Adipocyte (in vitro differentiated cells): ENCODE measurements around the gene PTPRH.

Source experiments
- DNase-seq: peaks from one replicate; pipeline ENCODE4 v3.0.0-alpha.2; 2015; ENCODE audit warnings: low read depth
- H3K27me3 ChIP-seq: replicated peaks from 2 replicates; pipeline ENCODE4 v1.7.0; 2013; ENCODE audit warnings: mild to moderate bottlenecking, low read length, moderate library complexity; ENCODE audit not compliant: control insufficient read depth, insufficient read depth
- H3K36me3 ChIP-seq: 2 replicates; pipeline ENCODE4 v1.7.0; 2013; ENCODE audit warnings: low read length, mild to moderate bottlenecking, moderate library complexity; ENCODE audit not compliant: control insufficient read depth, insufficient read depth, severe bottlenecking
- H3K4me1 ChIP-seq: 2 replicates; pipeline ENCODE4 v1.7.0; 2013; ENCODE audit warnings: mild to moderate bottlenecking, low read length, moderate library complexity; ENCODE audit not compliant: control insufficient read depth, insufficient read depth
- H3K4me3 ChIP-seq: 2 replicates; pipeline ENCODE4 v1.7.0; 2013; ENCODE audit warnings: mild to moderate bottlenecking, low read length, moderate library complexity
- H3K9ac ChIP-seq: 2 replicates; pipeline ENCODE4 v1.7.0; 2013; ENCODE audit warnings: mild to moderate bottlenecking, low read length, moderate library complexity
- H3K9me3 ChIP-seq: 2 replicates; pipeline ENCODE4 v1.7.0; 2013; ENCODE audit warnings: mild to moderate bottlenecking, low read length, moderate library complexity; ENCODE audit not compliant: control insufficient read depth

Gene PTPRH

GRCh38 chr19:55250262-55251036 lies 41.1 kb upstream of the PTPRH start:
- no peak overlapping the region for H3K9ac ChIP-seq
- peaks cover 12% of the 10 kb centered on the region for H3K36me3 ChIP-seq
- DNase-seq: no peak
- peaks cover 22% of the 10 kb centered on the region for H3K4me1 ChIP-seq
- no peak overlapping the region for H3K4me3 ChIP-seq
- H3K27me3 ChIP-seq: no peaks in the 10 kb centered on the region
- H3K9me3 ChIP-seq: no peaks in the 10 kb centered on the region

GRCh38 chr19:55249841-55250240 lies 40.5 kb upstream of the PTPRH start:
- peaks cover 19% of the 10 kb centered on the region for H3K36me3 ChIP-seq
- peaks cover 16% of the 10 kb centered on the region for H3K4me1 ChIP-seq
- no peak for DNase-seq
- no peaks in the 10 kb centered on the region for H3K27me3 ChIP-seq
- H3K4me3 ChIP-seq: no peak overlapping the region
- H3K9me3 ChIP-seq: no peaks in the 10 kb centered on the region
- H3K9ac ChIP-seq: no peak overlapping the region

- H3K36me3 ChIP-seq: peaks cover 30% of the 10 kb centered on the region
- DNase-seq: no peak
- no peak overlapping the region for H3K4me3 ChIP-seq
- peaks cover 8% of the 10 kb centered on the region for H3K4me1 ChIP-seq
- H3K27me3 ChIP-seq: no peaks in the 10 kb centered on the region
- H3K9ac ChIP-seq: no peak overlapping the region
- no peaks in the 10 kb centered on the region for H3K9me3 ChIP-seq
Observed at GRCh38 chr19:55248704-55249103, 39.4 kb upstream of the PTPRH start.

- no peaks in the 10 kb centered on the region for H3K27me3 ChIP-seq
- peaks cover 6% of the 10 kb centered on the region for H3K4me1 ChIP-seq
- DNase-seq: no peak
- no peak overlapping the region for H3K9ac ChIP-seq
- no peaks in the 10 kb centered on the region for H3K9me3 ChIP-seq
- H3K4me3 ChIP-seq: no peak overlapping the region
- peaks cover 35% of the 10 kb centered on the region for H3K36me3 ChIP-seq
Observed at GRCh38 chr19:55248166-55248675, 38.9 kb upstream of the PTPRH start.

- H3K4me1 ChIP-seq: peaks cover under 1% of the 10 kb centered on the region
- DNase-seq: no peak
- H3K27me3 ChIP-seq: no peaks in the 10 kb centered on the region
- H3K9ac ChIP-seq: no peak overlapping the region
- H3K36me3 ChIP-seq: peaks cover 37% of the 10 kb centered on the region
- no peak overlapping the region for H3K4me3 ChIP-seq
- H3K9me3 ChIP-seq: no peaks in the 10 kb centered on the region
Observed at GRCh38 chr19:55247621-55248099, 38.4 kb upstream of the PTPRH start.

GRCh38 chr19:55246462-55247451 lies 37.5 kb upstream of the PTPRH start:
- no peaks in the 10 kb centered on the region for H3K9me3 ChIP-seq
- no peaks in the 10 kb centered on the region for H3K27me3 ChIP-seq
- no peak overlapping the region for H3K9ac ChIP-seq
- no peak overlapping the region for H3K4me3 ChIP-seq
- peaks cover 46% of the 10 kb centered on the region for H3K36me3 ChIP-seq
- DNase-seq: no peak
- no peaks in the 10 kb centered on the region for H3K4me1 ChIP-seq

- Histone ChIP-seq H3K9ac (no peak overlapping the region), H3K36me3 (peaks cover 57% of the 10 kb centered on the region), H3K9me3 (no peaks in the 10 kb centered on the region), H3K27me3 (no peaks in the 10 kb centered on the region), H3K4me1 (no peaks in the 10 kb centered on the region), H3K4me3 (no peak overlapping the region)
- DNase-seq: no peak
Observed at GRCh38 chr19:55245236-55245904, 36.1 kb upstream of the PTPRH start.

GRCh38 chr19:55244004-55244680 lies 34.8 kb upstream of the PTPRH start:
- no peaks in the 10 kb centered on the region for H3K9me3 ChIP-seq
- no peak for DNase-seq
- H3K9ac ChIP-seq: no peak overlapping the region
- no peak overlapping the region for H3K4me3 ChIP-seq
- peaks cover 70% of the 10 kb centered on the region for H3K36me3 ChIP-seq
- no peaks in the 10 kb centered on the region for H3K4me1 ChIP-seq
- H3K27me3 ChIP-seq: no peaks in the 10 kb centered on the region

- no peak for DNase-seq
- Histone ChIP-seq H3K4me1 (no peaks in the 10 kb centered on the region), H3K4me3 (no peak overlapping the region), H3K9me3 (no peaks in the 10 kb centered on the region), H3K9ac (no peak overlapping the region), H3K36me3 (peaks cover 84% of the 10 kb centered on the region), H3K27me3 (no peaks in the 10 kb centered on the region)
Observed at GRCh38 chr19:55242517-55242916, 33.2 kb upstream of the PTPRH start.

GRCh38 chr19:55241935-55242464 lies 32.7 kb upstream of the PTPRH start:
- Histone ChIP-seq H3K4me3 (no peak overlapping the region), H3K36me3 (peaks cover 89% of the 10 kb centered on the region), H3K27me3 (no peaks in the 10 kb centered on the region), H3K9ac (no peak overlapping the region), H3K4me1 (no peaks in the 10 kb centered on the region), H3K9me3 (no peaks in the 10 kb centered on the region)
- no peak for DNase-seq
